IMR-90 (cell line): ENCODE measurements around the gene NT5C1B. TPM values are rescaled to one million over a fixed set of nuclear protein-coding genes. Genes with fewer than 3 reads are reported as not detected.

Experiments
- ATAC-seq: fragments of 200-7000 bp; cut with Tn5 transposase; 2 replicates; pipeline ENCODE4 v1.9.1; 2020; ENCODE audit warnings: low read depth, mild to moderate bottlenecking, moderate library complexity
- BruUV-seq: library from RNA; stranded (reverse); fragments of 400-500 nt; replicated peaks from 2 replicates; lab custom pipeline; 2021; lab: Mats Ljungman, UMichigan
- CTCF ChIA-PET: fragments of 300-600 bp; formaldehyde crosslinking; extraction: SDS; loops from one replicate; lab custom pipeline; 2021; ENCODE audit warnings: antibody characterized with exemption; lab: Yijun Ruan, JAX
- POLR2A ChIA-PET: fragments of 300-600 bp; sonication (Branson Sonifier 250); formaldehyde crosslinking; loops from one replicate; lab custom pipeline; 2022; ENCODE audit warnings: antibody characterized with exemption; ENCODE audit not compliant: unreplicated experiment; lab: Charles Lee
- DNase-seq: peaks from one replicate; pipeline ENCODE4 v3.0.0; 2013
- H2AFZ ChIP-seq: replicated peaks from 2 replicates; pipeline ENCODE3; 2013; ENCODE audit warnings: low read length, mild to moderate bottlenecking; ENCODE audit not compliant: poor library complexity
- H2AK5ac ChIP-seq: 2 replicates; pipeline ENCODE4 v1.6.1; 2013; ENCODE audit warnings: low read depth, low read length, inconsistent platforms
- H2AK9ac ChIP-seq: replicated peaks from 2 replicates; pipeline ENCODE3; 2013; ENCODE audit warnings: mild to moderate bottlenecking, low read depth, low read length, moderate library complexity; ENCODE audit not compliant: poor library complexity
- H2BK120ac ChIP-seq: 2 replicates; pipeline ENCODE4 v1.6.1; 2013; ENCODE audit warnings: low read depth, low read length, inconsistent platforms
- H2BK15ac ChIP-seq: 3 replicates; pipeline ENCODE4 v1.6.1; 2013; ENCODE audit warnings: low read depth, low read length, inconsistent platforms
- H2BK20ac ChIP-seq: 2 replicates; pipeline ENCODE4 v1.6.1; 2013; ENCODE audit warnings: low read depth, mild to moderate bottlenecking, inconsistent platforms, low read length, moderate library complexity
- H2BK5ac ChIP-seq: 2 replicates; pipeline ENCODE4 v1.6.1; 2013; ENCODE audit warnings: mild to moderate bottlenecking, low read depth, low read length, inconsistent platforms; ENCODE audit not compliant: poor library complexity, severe bottlenecking
- H3K14ac ChIP-seq: replicated peaks from 2 replicates; pipeline ENCODE4 v1.6.1; 2013; ENCODE audit warnings: low read depth, low read length, inconsistent platforms
- H3K18ac ChIP-seq: 2 replicates; pipeline ENCODE4 v1.6.1; 2013; ENCODE audit warnings: low read depth, low read length, control low read depth
- H3K23ac ChIP-seq: 2 replicates; pipeline ENCODE4 v1.6.1; 2013; ENCODE audit warnings: low read depth, low read length, inconsistent platforms
- H3K27ac ChIP-seq: 2 replicates; pipeline ENCODE4 v1.5.1; 2013; ENCODE audit warnings: mild to moderate bottlenecking, control low read depth, low read length; ENCODE audit not compliant: insufficient read depth
- H3K27me3 ChIP-seq: 2 replicates; pipeline ENCODE4 v1.6.1; 2013; ENCODE audit warnings: low read length; ENCODE audit not compliant: control insufficient read depth, insufficient read depth
- H3K36me3 ChIP-seq: 2 replicates; pipeline ENCODE4 v1.6.1; 2013; ENCODE audit warnings: low read length, mixed read lengths; ENCODE audit not compliant: control insufficient read depth, insufficient read depth
- H3K4ac ChIP-seq: 2 replicates; pipeline ENCODE4 v1.6.1; 2013; ENCODE audit warnings: low read depth, low read length, inconsistent platforms
- H3K4me1 ChIP-seq: 2 replicates; pipeline ENCODE4 v1.6.1; 2013; ENCODE audit warnings: low read length, mixed read lengths; ENCODE audit not compliant: control insufficient read depth, insufficient read depth
- H3K4me2 ChIP-seq: 2 replicates; pipeline ENCODE4 v1.6.1; 2013; ENCODE audit warnings: low read depth, mild to moderate bottlenecking, control low read depth, low read length, moderate library complexity
- H3K4me3 ChIP-seq: 2 replicates; pipeline ENCODE4 v1.5.1; 2013; ENCODE audit warnings: low read depth, mild to moderate bottlenecking, control low read depth, low read length, moderate library complexity; ENCODE audit not compliant: insufficient read depth
- H3K56ac ChIP-seq: 2 replicates; pipeline ENCODE4 v1.6.1; 2013; ENCODE audit warnings: low read length, inconsistent platforms; ENCODE audit not compliant: insufficient read depth; ENCODE audit errors: extremely low read depth
- H3K79me1 ChIP-seq, 2 experiments: 2 replicates each; pipeline ENCODE4 v1.6.1; 2013; ENCODE audit warnings: low read length in 2 of 2, inconsistent platforms in 1 of 2, low read depth in 1 of 2
- H3K9ac ChIP-seq: 2 replicates; pipeline ENCODE4 v1.6.1; 2013; ENCODE audit warnings: low read depth, low read length, control low read depth
- H3K9me1 ChIP-seq: 2 replicates; pipeline ENCODE4 v1.6.1; 2013; ENCODE audit warnings: low read length, inconsistent platforms; ENCODE audit not compliant: insufficient read depth
- H3K9me3 ChIP-seq: 2 replicates; pipeline ENCODE4 v1.6.1; 2013; ENCODE audit warnings: low read length; ENCODE audit not compliant: control insufficient read depth, insufficient read depth
- H4K20me1 ChIP-seq: 2 replicates; pipeline ENCODE4 v1.6.1; 2013; ENCODE audit warnings: low read length, inconsistent platforms; ENCODE audit not compliant: insufficient read depth
- H4K5ac ChIP-seq: 2 replicates; pipeline ENCODE4 v1.6.1; 2013; ENCODE audit warnings: mild to moderate bottlenecking, low read depth, low read length, control low read depth
- H4K8ac ChIP-seq, 2 experiments: 2 replicates each; pipeline ENCODE4 v1.6.1; 2013; ENCODE audit warnings: low read depth in 2 of 2, low read length in 2 of 2, control low read depth in 1 of 2, inconsistent platforms in 1 of 2
- H4K91ac ChIP-seq: 2 replicates; pipeline ENCODE4 v1.6.1; 2013; ENCODE audit warnings: low read depth, low read length, inconsistent platforms; ENCODE audit not compliant: insufficient read depth
- CEBPB ChIP-seq: IDR thresholded peaks from 2 replicates; pipeline ENCODE4 v1.6.1; 2012; ENCODE audit warnings: low read depth, low read length, improper control_type of control experiment
- ELK1 ChIP-seq: fragments of 150-350 bp; IDR thresholded peaks from 2 replicates; pipeline ENCODE4 v1.6.1; 2016; ENCODE audit warnings: low read depth, mild to moderate bottlenecking, low read length, moderate library complexity, borderline replicate concordance
- MAZ ChIP-seq: IDR thresholded peaks from 2 replicates; pipeline ENCODE4 v1.6.1; 2012; ENCODE audit warnings: low read depth, mild to moderate bottlenecking, low read length, improper control_type of control experiment, moderate library complexity, borderline replicate concordance
- NFE2L2 ChIP-seq: fragments of 150-350 bp; IDR thresholded peaks from 2 replicates; pipeline ENCODE4 v1.6.1; 2016; ENCODE audit warnings: low read depth, mild to moderate bottlenecking, low read length
- POLR2A ChIP-seq: IDR thresholded peaks from 2 replicates; pipeline ENCODE4 v1.6.1; 2012; ENCODE audit warnings: mild to moderate bottlenecking, low read depth, low read length
- RFX5 ChIP-seq: IDR thresholded peaks from 2 replicates; pipeline ENCODE4 v1.8.0; 2012; ENCODE audit warnings: low read depth, mild to moderate bottlenecking, low read length, moderate library complexity
- SMC3 ChIP-seq: fragments of 150-350 bp; IDR thresholded peaks from 2 replicates; pipeline ENCODE4 v1.6.1; 2016; ENCODE audit warnings: low read depth, mild to moderate bottlenecking, antibody characterized with exemption, low read length, moderate library complexity
- WGBS, 2 experiments: methylation state at CpG; one replicate each; pipeline versions ENCODE4 v1.1.5 to v1.1.7; 2013; ENCODE audit warnings: missing lambda C conversion rate in 2 of 2; ENCODE audit not compliant: insufficient read length in 1 of 2; ENCODE audit errors: extremely low coverage in 2 of 2; 5-methylcytosine and 5-hydroxymethylcytosine counted together
- dilution Hi-C: fragments of 300-500 bp; cut with HindIII; formaldehyde crosslinking; loops from one replicate; pipeline ENCODE4 v1.14.3; 2018; ENCODE audit warnings: low sequenced_read_pairs; ENCODE audit not compliant: unreplicated experiment
- in situ Hi-C: fragments of 300-500 bp; cut with MboI; formaldehyde crosslinking; loops from 3 replicates; pipeline ENCODE4 v1.14.3; 2019; ENCODE audit warnings: low sequenced_read_pairs, inconsistent platforms, mixed read lengths
- intact Hi-C: fragments of 100-400 bp; cut with micrococcal nuclease; formaldehyde crosslinking; loops from 2 replicates; pipeline ENCODE4 v1.10.0; 2022
- polyA plus RNA-seq, 3 experiments: library from polyadenylated mRNA; depleted of rRNA; stranded (reverse); fragments of >200 nt; gene quantifications; 2 replicates each; pipeline ENCODE4 v1.2.3, GENCODE V29; 2012; ENCODE audit warnings: low replicate concordance in 1 of 3
- total RNA-seq: library from RNA; depleted of rRNA; stranded (reverse); fragments of >200 nt; gene quantifications from 2 replicates; pipeline ENCODE4 v1.2.3, GENCODE V29; 2012

Gene NT5C1B
- total and polyA plus RNA-seq, 2 of the 4 experiments (the other 2 are of a cell fraction): not detected

- ChIA-PET CTCF (no interaction called here), POLR2A (no interaction called here)
- in situ Hi-C loops: no loop called here
- peak overlapping the region; percentile 52; the same call in 1 of the 2 replicates for H3K14ac ChIP-seq
- H2AK5ac ChIP-seq: no peak overlapping the region
- no peak overlapping the region for H4K8ac ChIP-seq
- DNase-seq: no peak
- TF ChIP-seq SMC3: no peak
- no peak for TF ChIP-seq CEBPB
- TF ChIP-seq POLR2A: no peak
- TF ChIP-seq RFX5: no peak
- TF ChIP-seq ELK1: no peak
- TF ChIP-seq MAZ: no peak
- no peak for TF ChIP-seq NFE2L2
- peak overlapping the region; percentile 32; the same call in 1 of the 2 replicates for H2BK120ac ChIP-seq
- no peaks in the 10 kb centered on the region for H3K79me1 ChIP-seq
- H3K36me3 ChIP-seq: no peaks in the 10 kb centered on the region
- no peak overlapping the region for H4K91ac ChIP-seq
- WGBS, 2 experiments: no CpG with 5 or more reads among the region's 2 CpGs
- H2BK5ac ChIP-seq: peak overlapping the region; percentile 47
- no peaks in the 10 kb centered on the region for H4K20me1 ChIP-seq
- intact Hi-C loops: no loop called here
- H3K27ac ChIP-seq: no peak overlapping the region
- dilution Hi-C loops: no loop called here
- 0 out of 2 replicates have a peak, but pooled peaks cover 6% of the 10 kb centered on the region for H3K9me1 ChIP-seq
- no peak overlapping the region for H3K56ac ChIP-seq
- no peaks in the 10 kb centered on the region for H3K27me3 ChIP-seq
- 0 out of 3 replicates have a peak overlapping the region, but pooled peaks have one; percentile 7 for H2BK15ac ChIP-seq
- H3K18ac ChIP-seq: no peak overlapping the region; the same call in 1 of the 2 replicates
- peaks cover 3% of the 10 kb centered on the region; the same call in 1 of the 2 replicates for H3K4me1 ChIP-seq
- no peak overlapping the region for H2AFZ ChIP-seq
- peak overlapping the region; percentile 6; the same call in 1 of the 2 replicates for H2BK20ac ChIP-seq
- no peak overlapping the region for H2AK9ac ChIP-seq
- no peak overlapping the region for H3K23ac ChIP-seq
- H4K5ac ChIP-seq: no peak overlapping the region; the same call in 1 of the 2 replicates
- no peak for ATAC-seq
- H3K9me3 ChIP-seq: no peaks in the 10 kb centered on the region
- no peak overlapping the region for H3K4me3 ChIP-seq
- no TSS peak for BruUV-seq
- H3K4ac ChIP-seq: peak overlapping the region; percentile 33; the same call in 1 of the 2 replicates
- H3K4me2 ChIP-seq: no peak overlapping the region
- H3K9ac ChIP-seq: no peak overlapping the region
Observed at GRCh38 chr2:18626958-18627650, 37.7 kb upstream of the NT5C1B start.
